IMR-90 (cell line): ENCODE measurements around the gene NPR3. TPM values are rescaled to one million over a fixed set of nuclear protein-coding genes. Genes with fewer than 3 reads are reported as not detected.
"Not testable (repeated sequence)": the region's sequence is repeated elsewhere in the genome, so short reads cannot be mapped to it uniquely, and the experiment has no call there.

Experiments
- ATAC-seq: fragments of 200-7000 bp; cut with Tn5 transposase; 2 replicates; pipeline ENCODE4 v1.9.1; 2020; ENCODE audit warnings: low read depth, mild to moderate bottlenecking, moderate library complexity
- BruUV-seq: library from RNA; stranded (reverse); fragments of 400-500 nt; replicated peaks from 2 replicates; lab custom pipeline; 2021; lab: Mats Ljungman, UMichigan
- CTCF ChIA-PET: fragments of 300-600 bp; formaldehyde crosslinking; extraction: SDS; loops from one replicate; lab custom pipeline; 2021; ENCODE audit warnings: antibody characterized with exemption; lab: Yijun Ruan, JAX
- POLR2A ChIA-PET: fragments of 300-600 bp; sonication (Branson Sonifier 250); formaldehyde crosslinking; loops from one replicate; lab custom pipeline; 2022; ENCODE audit warnings: antibody characterized with exemption; ENCODE audit not compliant: unreplicated experiment; lab: Charles Lee
- DNase-seq: peaks from one replicate; pipeline ENCODE4 v3.0.0; 2013
- H2AFZ ChIP-seq: replicated peaks from 2 replicates; pipeline ENCODE3; 2013; ENCODE audit warnings: low read length, mild to moderate bottlenecking; ENCODE audit not compliant: poor library complexity
- H2AK5ac ChIP-seq: 2 replicates; pipeline ENCODE4 v1.6.1; 2013; ENCODE audit warnings: low read depth, low read length, inconsistent platforms
- H2AK9ac ChIP-seq: replicated peaks from 2 replicates; pipeline ENCODE3; 2013; ENCODE audit warnings: mild to moderate bottlenecking, low read depth, low read length, moderate library complexity; ENCODE audit not compliant: poor library complexity
- H2BK120ac ChIP-seq: 2 replicates; pipeline ENCODE4 v1.6.1; 2013; ENCODE audit warnings: low read depth, low read length, inconsistent platforms
- H2BK15ac ChIP-seq: 3 replicates; pipeline ENCODE4 v1.6.1; 2013; ENCODE audit warnings: low read depth, low read length, inconsistent platforms
- H2BK20ac ChIP-seq: 2 replicates; pipeline ENCODE4 v1.6.1; 2013; ENCODE audit warnings: low read depth, mild to moderate bottlenecking, inconsistent platforms, low read length, moderate library complexity
- H2BK5ac ChIP-seq: 2 replicates; pipeline ENCODE4 v1.6.1; 2013; ENCODE audit warnings: mild to moderate bottlenecking, low read depth, low read length, inconsistent platforms; ENCODE audit not compliant: poor library complexity, severe bottlenecking
- H3K14ac ChIP-seq: replicated peaks from 2 replicates; pipeline ENCODE4 v1.6.1; 2013; ENCODE audit warnings: low read depth, low read length, inconsistent platforms
- H3K18ac ChIP-seq: 2 replicates; pipeline ENCODE4 v1.6.1; 2013; ENCODE audit warnings: low read depth, low read length, control low read depth
- H3K23ac ChIP-seq: 2 replicates; pipeline ENCODE4 v1.6.1; 2013; ENCODE audit warnings: low read depth, low read length, inconsistent platforms
- H3K27ac ChIP-seq: 2 replicates; pipeline ENCODE4 v1.5.1; 2013; ENCODE audit warnings: mild to moderate bottlenecking, control low read depth, low read length; ENCODE audit not compliant: insufficient read depth
- H3K27me3 ChIP-seq: 2 replicates; pipeline ENCODE4 v1.6.1; 2013; ENCODE audit warnings: low read length; ENCODE audit not compliant: control insufficient read depth, insufficient read depth
- H3K36me3 ChIP-seq: 2 replicates; pipeline ENCODE4 v1.6.1; 2013; ENCODE audit warnings: low read length, mixed read lengths; ENCODE audit not compliant: control insufficient read depth, insufficient read depth
- H3K4ac ChIP-seq: 2 replicates; pipeline ENCODE4 v1.6.1; 2013; ENCODE audit warnings: low read depth, low read length, inconsistent platforms
- H3K4me1 ChIP-seq: 2 replicates; pipeline ENCODE4 v1.6.1; 2013; ENCODE audit warnings: low read length, mixed read lengths; ENCODE audit not compliant: control insufficient read depth, insufficient read depth
- H3K4me2 ChIP-seq: 2 replicates; pipeline ENCODE4 v1.6.1; 2013; ENCODE audit warnings: low read depth, mild to moderate bottlenecking, control low read depth, low read length, moderate library complexity
- H3K4me3 ChIP-seq: 2 replicates; pipeline ENCODE4 v1.5.1; 2013; ENCODE audit warnings: low read depth, mild to moderate bottlenecking, control low read depth, low read length, moderate library complexity; ENCODE audit not compliant: insufficient read depth
- H3K56ac ChIP-seq: 2 replicates; pipeline ENCODE4 v1.6.1; 2013; ENCODE audit warnings: low read length, inconsistent platforms; ENCODE audit not compliant: insufficient read depth; ENCODE audit errors: extremely low read depth
- H3K79me1 ChIP-seq, 2 experiments: 2 replicates each; pipeline ENCODE4 v1.6.1; 2013; ENCODE audit warnings: low read length in 2 of 2, inconsistent platforms in 1 of 2, low read depth in 1 of 2
- H3K9ac ChIP-seq: 2 replicates; pipeline ENCODE4 v1.6.1; 2013; ENCODE audit warnings: low read depth, low read length, control low read depth
- H3K9me1 ChIP-seq: 2 replicates; pipeline ENCODE4 v1.6.1; 2013; ENCODE audit warnings: low read length, inconsistent platforms; ENCODE audit not compliant: insufficient read depth
- H3K9me3 ChIP-seq: 2 replicates; pipeline ENCODE4 v1.6.1; 2013; ENCODE audit warnings: low read length; ENCODE audit not compliant: control insufficient read depth, insufficient read depth
- H4K20me1 ChIP-seq: 2 replicates; pipeline ENCODE4 v1.6.1; 2013; ENCODE audit warnings: low read length, inconsistent platforms; ENCODE audit not compliant: insufficient read depth
- H4K5ac ChIP-seq: 2 replicates; pipeline ENCODE4 v1.6.1; 2013; ENCODE audit warnings: mild to moderate bottlenecking, low read depth, low read length, control low read depth
- H4K8ac ChIP-seq, 2 experiments: 2 replicates each; pipeline ENCODE4 v1.6.1; 2013; ENCODE audit warnings: low read depth in 2 of 2, low read length in 2 of 2, control low read depth in 1 of 2, inconsistent platforms in 1 of 2
- H4K91ac ChIP-seq: 2 replicates; pipeline ENCODE4 v1.6.1; 2013; ENCODE audit warnings: low read depth, low read length, inconsistent platforms; ENCODE audit not compliant: insufficient read depth
- CHD1 ChIP-seq: IDR thresholded peaks from 2 replicates; pipeline ENCODE4 v1.6.1; 2012; ENCODE audit warnings: low read depth, low read length, improper control_type of control experiment
- MAFK ChIP-seq: IDR thresholded peaks from 2 replicates; pipeline ENCODE4 v1.6.1; 2012; ENCODE audit warnings: low read depth, low read length, improper control_type of control experiment
- MAZ ChIP-seq: IDR thresholded peaks from 2 replicates; pipeline ENCODE4 v1.6.1; 2012; ENCODE audit warnings: low read depth, mild to moderate bottlenecking, low read length, improper control_type of control experiment, moderate library complexity, borderline replicate concordance
- POLR2A ChIP-seq: IDR thresholded peaks from 2 replicates; pipeline ENCODE4 v1.6.1; 2012; ENCODE audit warnings: mild to moderate bottlenecking, low read depth, low read length
- RAD21 ChIP-seq: IDR thresholded peaks from 2 replicates; pipeline ENCODE4 v1.6.1; 2012; ENCODE audit warnings: low read length, improper control_type of control experiment
- RCOR1 ChIP-seq: IDR thresholded peaks from 2 replicates; pipeline ENCODE4 v1.6.1; 2012; ENCODE audit warnings: mild to moderate bottlenecking, low read length, improper control_type of control experiment; ENCODE audit not compliant: insufficient replicate concordance
- USF2 ChIP-seq: fragments of 150-350 bp; IDR thresholded peaks from 2 replicates; pipeline ENCODE4 v1.6.1; 2017; ENCODE audit warnings: mild to moderate bottlenecking, antibody characterized with exemption, low read length, low read depth
- WGBS, 2 experiments: methylation state at CpG; one replicate each; pipeline versions ENCODE4 v1.1.5 to v1.1.7; 2013; ENCODE audit warnings: missing lambda C conversion rate in 2 of 2; ENCODE audit not compliant: insufficient read length in 1 of 2; ENCODE audit errors: extremely low coverage in 2 of 2; 5-methylcytosine and 5-hydroxymethylcytosine counted together
- dilution Hi-C: fragments of 300-500 bp; cut with HindIII; formaldehyde crosslinking; loops from one replicate; pipeline ENCODE4 v1.14.3; 2018; ENCODE audit warnings: low sequenced_read_pairs; ENCODE audit not compliant: unreplicated experiment
- in situ Hi-C: fragments of 300-500 bp; cut with MboI; formaldehyde crosslinking; loops from 3 replicates; pipeline ENCODE4 v1.14.3; 2019; ENCODE audit warnings: low sequenced_read_pairs, inconsistent platforms, mixed read lengths
- intact Hi-C: fragments of 100-400 bp; cut with micrococcal nuclease; formaldehyde crosslinking; loops from 2 replicates; pipeline ENCODE4 v1.10.0; 2022
- polyA plus RNA-seq, 3 experiments: library from polyadenylated mRNA; depleted of rRNA; stranded (reverse); fragments of >200 nt; gene quantifications; 2 replicates each; pipeline ENCODE4 v1.2.3, GENCODE V29; 2012; ENCODE audit warnings: low replicate concordance in 1 of 3
- total RNA-seq: library from RNA; depleted of rRNA; stranded (reverse); fragments of >200 nt; gene quantifications from 2 replicates; pipeline ENCODE4 v1.2.3, GENCODE V29; 2012

Gene NPR3
- total and polyA plus RNA-seq, 2 of the 4 experiments (the other 2 are of a cell fraction): 24.6 to 88.2 TPM

GRCh38 chr5:32803656-32804055, 92.5 kb downstream of the NPR3 start:
- Histone ChIP-seq H3K56ac (no peak overlapping the region), H2AFZ (no peak overlapping the region), H3K9me1 (0 out of 2 replicates have a peak, but pooled peaks cover 5% of the 10 kb centered on the region), H2AK5ac (no peak overlapping the region), H2BK20ac (no peak overlapping the region), H3K9ac (no peak overlapping the region), H4K20me1 (no peaks in the 10 kb centered on the region), H3K36me3 (no peaks in the 10 kb centered on the region), H2BK15ac (no peak overlapping the region), H3K18ac (no peak overlapping the region), H2AK9ac (no peak overlapping the region), H4K8ac (no peak overlapping the region), H3K4me2 (no peak overlapping the region), H3K4me1 (peaks cover 7% of the 10 kb centered on the region), H3K27ac (no peak overlapping the region), H3K4ac (no peak overlapping the region), H2BK120ac (no peak overlapping the region; the same call in 1 of the 2 replicates), H4K5ac (no peak overlapping the region), H3K79me1 (no peaks in the 10 kb centered on the region), H4K91ac (no peak overlapping the region), H3K9me3 (peaks cover 5% of the 10 kb centered on the region; the same call in 1 of the 2 replicates), H2BK5ac (no peak overlapping the region), H3K4me3 (no peak overlapping the region), H3K23ac (no peak overlapping the region), H3K14ac (no peak overlapping the region), H3K27me3 (no peaks in the 10 kb centered on the region)
- DNase-seq (no peak), ATAC-seq (no peak)
- CTCF ChIA-PET: no interaction called here
- TF ChIP-seq MAFK (no peak), RCOR1 (no peak), MAZ (no peak), USF2 (no peak), RAD21 (no peak), POLR2A (no peak), CHD1 (no peak)
- WGBS, 2 experiments: no CpG with 5 or more reads among the region's 3 CpGs
- dilution Hi-C loops (no loop called here), in situ Hi-C loops (no loop called here), intact Hi-C loops (no loop called here)
- POLR2A ChIA-PET: no interaction called here
- no TSS peak for BruUV-seq

GRCh38 chr5:32805462-32805861, 94.3 kb downstream of the NPR3 start:
- Histone ChIP-seq H2BK20ac (peak overlapping the region; percentile 89), H3K14ac (peak overlapping the region; percentile 85), H3K18ac (peak overlapping the region; percentile 88), H2BK15ac (peak overlapping the region; percentile 92; the same call in 2 of the 3 replicates), H4K91ac (peak overlapping the region; percentile 55; the same call in 1 of the 2 replicates), H2BK120ac (peak overlapping the region; percentile 92), H3K23ac (peak overlapping the region; percentile 4; the same call in 1 of the 2 replicates), H4K5ac (peak overlapping the region; percentile 45; the same call in 1 of the 2 replicates), H2AK5ac (peak overlapping the region; percentile 87), H3K27ac (peak overlapping the region; percentile 69), H2BK5ac (peak overlapping the region; percentile 100), H4K8ac (peak overlapping the region; percentile 39 to 73; a peak in 3 of 4 replicates), H3K4ac (peak overlapping the region; percentile 88)
- in situ Hi-C loops, H3K27me3 ChIP-seq, BruUV-seq, H4K20me1 ChIP-seq, ATAC-seq, H3K9me3 ChIP-seq, H2AK9ac ChIP-seq, H3K4me1 ChIP-seq, H3K4me3 ChIP-seq, DNase-seq, POLR2A ChIA-PET, H3K9ac ChIP-seq, H3K79me1 ChIP-seq, H2AFZ ChIP-seq, dilution Hi-C loops, H3K4me2 ChIP-seq, H3K9me1 ChIP-seq, H3K56ac ChIP-seq, intact Hi-C loops, H3K36me3 ChIP-seq: not testable (repeated sequence)
- CTCF ChIA-PET: interaction anchor here (0.6 to 1.0 kb wide), 2 partner anchors 15 to 99 kb away, joined by 3 read pairs; no protein-coding TSS in a partner anchor
- no CpG with 5 or more reads among the region's 1 CpG for WGBS, 2 experiments
